ENCODE measurements around the gene ADAMTS17.

GRCh38 chr15:100174159-100174903 is 167.4 kb downstream of the ADAMTS17 start:
- TF ChIP-seq SIN3B (IDR thresholded peaks at IDR 0.05; ENCODE audit: low read depth) (no peak), NFIX (CRISPR knock-in tag; IDR thresholded peaks at IDR 0.05; ENCODE audit: low read depth) (no peak), ZC3H4 (CRISPR knock-in tag; IDR thresholded peaks at IDR 0.05; ENCODE audit: borderline replicate concordance) (no peak), ZNF609 (CRISPR knock-in tag; IDR thresholded peaks at IDR 0.05; ENCODE audit: borderline replicate concordance) (no peak), CTCF (IDR thresholded peaks at IDR 0.05 in 2 of 3, conservative IDR thresholded peaks at IDR 0.05 in 1 of 3; ENCODE audit: insufficient read depth in 2 of 3, low read depth in 1 of 3, low read length in 3 of 3) (no peak), SFPQ (IDR thresholded peaks at IDR 0.05; ENCODE audit: low read depth, low read length) (no peak), FOXM1 (IDR thresholded peaks at IDR 0.05; ENCODE audit: low read depth) (no peak), FOXM1 (CRISPR knock-in tag; IDR thresholded peaks at IDR 0.05; ENCODE audit: low read depth) (no peak), ZNF583 (CRISPR knock-in tag; IDR thresholded peaks at IDR 0.05) (no peak), SREBF1 (IDR thresholded peaks at IDR 0.05; ENCODE audit: borderline replicate concordance, low read depth, low read length) (no peak), STAT6 (CRISPR knock-in tag; IDR thresholded peaks at IDR 0.05) (no peak), HNRNPUL1 (IDR thresholded peaks at IDR 0.05; ENCODE audit: low read length) (no peak), PURB (CRISPR knock-in tag; IDR thresholded peaks at IDR 0.05; ENCODE audit: low read depth) (no peak)
